Kidney (tissue), 14 donors: Measurements from ENCODE around the gene ZBTB17. TPM values are rescaled to one million over a fixed set of nuclear protein-coding genes. Genes with fewer than 3 reads are reported as not detected.

ENCODE experiments used
- DNase-seq, 5 donors: peaks; one replicate each; pipeline ENCODE4 v3.0.0-alpha.2; 2013 to 2020
- FAIRE-seq: peaks from 2 replicates; lab custom pipeline; 2012; peaks lifted over from hg19 to GRCh38; lab: Jason Lieb, UNC
- H3K27ac ChIP-seq, 2 donors: one replicate each; pipeline ENCODE4 v1.7.0; 2013; ENCODE audit warnings: low read depth in 2 of 2, low read length in 2 of 2, inconsistent platforms in 1 of 2
- H3K27me3 ChIP-seq: one replicate; pipeline ENCODE4 v1.7.1; 2013; ENCODE audit warnings: low read length, inconsistent platforms; ENCODE audit not compliant: control insufficient read depth, insufficient read depth
- H3K36me3 ChIP-seq, 3 donors: one replicate each; pipeline versions ENCODE4 v1.7.0 to v1.7.1; 2013; ENCODE audit warnings: low read length in 3 of 3, control low read depth in 1 of 3, inconsistent platforms in 1 of 3; ENCODE audit not compliant: insufficient read depth in 3 of 3, control insufficient read depth in 2 of 3
- H3K4me1 ChIP-seq, 3 donors: one replicate each; pipeline versions ENCODE4 v1.7.0 to v1.7.1; 2013; ENCODE audit warnings: low read length in 3 of 3, inconsistent platforms in 1 of 3, low read depth in 1 of 3; ENCODE audit not compliant: control insufficient read depth in 2 of 3, insufficient read depth in 2 of 3
- H3K4me3 ChIP-seq, 3 donors: one replicate each; pipeline versions ENCODE4 v1.7.0 to v1.8.1; 2013; ENCODE audit warnings: low read length in 3 of 3, control low read depth in 1 of 3, inconsistent platforms in 1 of 3
- H3K9ac ChIP-seq, 3 donors: one replicate each; pipeline versions ENCODE4 v1.7.0 to v1.7.1; 2013; ENCODE audit warnings: low read length in 3 of 3, control low read depth in 1 of 3, inconsistent platforms in 1 of 3
- H3K9me3 ChIP-seq, 3 donors: one replicate each; pipeline versions ENCODE4 v1.7.0 to v1.7.1; 2013; ENCODE audit warnings: low read length in 3 of 3, control low read depth in 1 of 3, inconsistent platforms in 1 of 3; ENCODE audit not compliant: control insufficient read depth in 2 of 3, insufficient read depth in 1 of 3
- intact Hi-C: fragments of 100-400 bp; cut with DNase I; formaldehyde crosslinking; loops from one replicate; pipeline ENCODE4 v1.11.1; 2022
- polyA plus RNA-seq: library from polyadenylated mRNA; stranded (reverse); fragments of 350-450 nt; fragmentation: Illumina TruSeq; extraction: RNeasy Lipid Tissue Mini Kit (QIAGEN cat#74804); gene quantifications from one replicate; pipeline ENCODE4 v1.2.3, GENCODE V29; 2014; ENCODE audit warnings: low read depth, low replicate concordance; ENCODE audit not compliant: insufficient read depth
- total RNA-seq: library from RNA; stranded (reverse); fragmentation: NEBNext Ultra II Directional; extraction: Animal tissue kit (Norgen Biotek cat#: 25700); gene quantifications from one replicate; pipeline ENCODE4 v1.2.1, GENCODE V29; 2021
- TF ChIP-seq, protein P1 (sequence below): IDR thresholded peaks from 3 replicates; pipeline ENCODE4 v1.5.1; 2012; ENCODE audit warnings: mild to moderate bottlenecking, moderate library complexity, borderline replicate concordance; ENCODE audit not compliant: insufficient read depth; ENCODE audit errors: extremely low read depth
- donor health status: control.
- donor health status: control.
- donor health status: control.
- donor health status: control.
- donor health status: control.
- donor health status: DM: yes; HTN: yes; CAD: no.
- donor health status: Normal renal cell carcinoma (clear cell type).

ZBTB17 gene
- total and polyA plus RNA-seq, 2 donors from 2014 or later, result 33.1 to 41.5 TPM

DNA sequence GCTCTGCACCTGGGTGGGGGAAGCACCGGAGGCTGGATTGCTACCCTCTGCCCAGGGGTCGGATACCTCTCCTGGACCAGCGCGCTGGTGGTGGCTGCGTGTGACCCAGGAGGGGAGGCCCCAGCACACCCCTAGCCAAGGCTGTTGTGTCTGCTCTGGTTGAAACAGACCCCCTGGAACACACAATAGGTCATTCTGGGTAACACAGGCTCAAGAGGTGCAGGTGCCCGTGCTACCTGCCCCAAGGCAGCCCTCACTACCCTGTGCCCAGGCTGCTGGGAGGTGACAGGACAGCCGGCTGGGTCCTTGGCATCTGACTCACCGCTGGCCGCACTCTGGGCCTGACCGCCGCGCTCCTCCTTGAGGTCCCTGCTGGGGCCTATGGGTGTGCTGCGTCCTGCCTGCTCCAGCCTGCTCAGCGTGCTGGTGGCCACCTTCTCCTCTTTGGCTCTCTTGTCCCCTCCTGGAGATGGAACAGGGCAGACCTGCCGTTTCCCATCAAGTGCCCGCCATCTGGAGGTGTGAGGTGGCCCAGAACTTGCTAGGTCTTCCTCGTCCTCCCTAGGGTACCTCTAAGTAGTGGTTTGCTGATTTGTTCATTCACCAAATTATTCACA is 30.0 kb downstream of the ZBTB17 start:
- Histone ChIP-seq H3K4me1 (peaks cover 0 to 31% (median 14%) of the 10 kb centered on the region in 3 donors), H3K27ac (no peak overlapping the region), H3K4me3 (no peak overlapping the region), H3K27me3 (no peaks in the 10 kb centered on the region), H3K9me3 (no peaks in the 10 kb centered on the region), H3K9ac (no peak overlapping the region), H3K36me3 (peaks cover 2 to 50% (median 25%) of the 10 kb centered on the region in 3 donors)
- intact Hi-C loops, result no loop called here
- FAIRE-seq, result no peak
- peak in 1 of 5 donors; percentile 68 for DNase-seq
- TF ChIP-seq, protein P1, sequence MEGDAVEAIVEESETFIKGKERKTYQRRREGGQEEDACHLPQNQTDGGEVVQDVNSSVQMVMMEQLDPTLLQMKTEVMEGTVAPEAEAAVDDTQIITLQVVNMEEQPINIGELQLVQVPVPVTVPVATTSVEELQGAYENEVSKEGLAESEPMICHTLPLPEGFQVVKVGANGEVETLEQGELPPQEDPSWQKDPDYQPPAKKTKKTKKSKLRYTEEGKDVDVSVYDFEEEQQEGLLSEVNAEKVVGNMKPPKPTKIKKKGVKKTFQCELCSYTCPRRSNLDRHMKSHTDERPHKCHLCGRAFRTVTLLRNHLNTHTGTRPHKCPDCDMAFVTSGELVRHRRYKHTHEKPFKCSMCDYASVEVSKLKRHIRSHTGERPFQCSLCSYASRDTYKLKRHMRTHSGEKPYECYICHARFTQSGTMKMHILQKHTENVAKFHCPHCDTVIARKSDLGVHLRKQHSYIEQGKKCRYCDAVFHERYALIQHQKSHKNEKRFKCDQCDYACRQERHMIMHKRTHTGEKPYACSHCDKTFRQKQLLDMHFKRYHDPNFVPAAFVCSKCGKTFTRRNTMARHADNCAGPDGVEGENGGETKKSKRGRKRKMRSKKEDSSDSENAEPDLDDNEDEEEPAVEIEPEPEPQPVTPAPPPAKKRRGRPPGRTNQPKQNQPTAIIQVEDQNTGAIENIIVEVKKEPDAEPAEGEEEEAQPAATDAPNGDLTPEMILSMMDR, result no peak

DNA sequence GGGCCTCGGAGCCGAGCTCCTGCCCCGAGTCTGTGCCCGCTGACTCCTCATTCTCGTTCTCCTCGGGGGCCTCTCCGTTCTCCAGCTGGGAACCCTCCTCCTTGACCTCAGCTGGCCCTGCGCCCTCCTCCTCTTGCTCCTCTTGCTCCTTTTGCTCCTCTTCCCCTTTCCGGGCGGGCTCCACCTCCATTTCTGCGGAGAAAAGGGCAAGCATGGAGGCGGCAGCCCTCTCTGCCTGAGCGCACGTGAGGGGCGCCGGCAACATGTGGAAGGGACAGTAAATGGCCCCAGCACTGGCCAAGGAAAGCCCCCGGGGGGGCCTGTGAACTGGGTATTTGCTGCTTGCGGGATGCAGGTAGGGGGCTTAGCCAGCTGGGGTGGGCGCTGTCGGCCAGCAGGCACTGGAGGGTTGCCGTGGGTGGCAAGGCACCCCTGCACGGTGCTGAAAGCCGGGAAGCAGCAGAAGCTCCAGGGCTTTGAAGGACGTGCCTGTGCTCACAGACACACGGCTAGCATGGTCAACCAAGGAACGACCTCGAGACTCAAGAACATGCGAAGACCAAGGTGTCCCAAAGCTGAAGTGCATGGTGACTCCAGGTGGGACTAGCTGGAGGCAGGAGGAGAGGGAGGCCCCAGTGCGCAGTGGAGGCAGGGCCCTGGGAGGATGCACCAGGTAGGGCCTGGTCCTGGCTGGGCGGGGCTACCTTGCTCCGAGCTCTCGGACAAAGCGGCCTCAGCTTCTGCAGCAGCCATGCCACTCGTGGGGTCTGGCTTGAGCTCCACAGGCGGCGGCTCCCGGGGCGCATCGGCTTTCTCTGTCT is 30.7 kb downstream of the ZBTB17 start:
- intact Hi-C loops, result no loop called here
- FAIRE-seq, result no peak
- H3K9ac ChIP-seq, result no peak overlapping the region
- H3K36me3 ChIP-seq, result peaks cover 2 to 56% (median 25%) of the 10 kb centered on the region in 3 donors
- TF ChIP-seq, protein P1, result no peak
- DNase-seq, result peak in 2 of 5 donors; percentile 40 to 79
- H3K27me3 ChIP-seq, result no peaks in the 10 kb centered on the region
- H3K27ac ChIP-seq, result no peak overlapping the region
- no peak overlapping the region for H3K4me3 ChIP-seq
- H3K9me3 ChIP-seq, result no peaks in the 10 kb centered on the region
- H3K4me1 ChIP-seq, result peaks cover 0 to 24% (median 11%) of the 10 kb centered on the region in 3 donors

DNA sequence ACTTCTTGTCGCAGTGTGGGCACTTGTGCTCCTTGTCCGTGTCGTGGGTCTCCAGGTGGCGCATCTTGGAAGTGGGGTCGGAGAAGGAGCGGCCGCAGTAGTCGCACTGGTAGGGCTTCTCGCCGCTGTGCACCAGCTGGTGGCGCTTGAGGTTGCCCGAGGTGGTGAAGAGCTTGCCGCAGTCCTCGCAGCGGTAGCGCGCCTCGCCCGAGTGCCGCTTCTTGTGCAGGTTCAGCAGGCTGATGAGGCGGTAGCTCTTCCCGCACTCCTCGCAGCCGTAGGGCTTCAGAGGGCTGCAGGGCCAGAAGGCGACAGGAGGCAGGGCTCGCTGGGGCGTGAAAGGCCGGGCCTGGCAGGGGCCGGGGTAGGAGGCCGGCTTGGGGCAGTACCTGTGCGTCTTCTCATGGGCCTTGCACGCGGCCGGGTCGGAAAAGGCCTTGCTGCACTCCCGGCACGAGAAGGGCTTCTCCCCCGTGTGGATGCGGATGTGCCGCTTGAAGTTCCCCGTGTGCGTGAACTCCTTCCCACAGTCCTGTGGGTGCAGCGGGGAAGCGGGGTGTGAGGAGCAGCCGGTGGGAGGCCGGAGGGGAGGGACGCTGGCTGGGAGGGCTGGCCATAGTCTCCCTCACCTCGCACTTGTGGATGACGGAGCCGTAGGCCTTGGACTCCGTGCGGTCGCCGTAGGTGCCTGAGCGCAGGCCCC is 31.4 kb downstream of the ZBTB17 start:
- peak in 1 of 5 donors; percentile 39 for DNase-seq
- Histone ChIP-seq H3K9me3 (no peaks in the 10 kb centered on the region), H3K4me3 (no peak overlapping the region), H3K36me3 (peaks cover 4 to 57% (median 25%) of the 10 kb centered on the region in 3 donors), H3K27ac (no peak overlapping the region), H3K9ac (no peak overlapping the region), H3K4me1 (peaks cover 0 to 17% (median 6%) of the 10 kb centered on the region in 3 donors), H3K27me3 (no peaks in the 10 kb centered on the region)
- TF ChIP-seq, protein P1, result no peak
- intact Hi-C loops, result no loop called here
- FAIRE-seq, result no peak
